Calu3 (cell line): Measurements from ENCODE around the gene MLXIPL. TPM values are rescaled to one million over a fixed set of nuclear protein-coding genes. Genes with fewer than 3 reads are reported as not detected.
"Not testable (repeated sequence)": the region's sequence is repeated elsewhere in the genome, so short reads cannot be mapped to it uniquely, and the experiment has no call there.

Experiments
- BruUV-seq: library from RNA; stranded (reverse); fragments of 400-500 nt; replicated peaks from 2 replicates; lab custom pipeline; 2021; lab: Mats Ljungman, UMichigan
- CTCF ChIA-PET: fragments of 300-600 bp; sonication (Branson Sonifier 250); formaldehyde crosslinking; loops from one replicate; lab custom pipeline; 2022; ENCODE audit warnings: antibody characterized with exemption; lab: Charles Lee
- DNase-seq: peaks from one replicate; pipeline ENCODE4 v3.0.0; 2022
- H3K27ac Mint-ChIP-seq: one replicate; pipeline ENCODE4 v1.8.0; 2022; ENCODE audit warnings: mixed read lengths; ENCODE audit not compliant: unreplicated experiment
- H3K27me3 Mint-ChIP-seq: one replicate; pipeline ENCODE4 v1.8.0; 2022; ENCODE audit warnings: mixed read lengths; ENCODE audit not compliant: unreplicated experiment
- H3K36me3 Mint-ChIP-seq: one replicate; pipeline ENCODE4 v1.8.0; 2022; ENCODE audit warnings: mild to moderate bottlenecking, moderate library complexity, mixed read lengths; ENCODE audit not compliant: insufficient read depth, unreplicated experiment
- H3K4me1 Mint-ChIP-seq: one replicate; pipeline ENCODE4 v1.8.0; 2022; ENCODE audit warnings: mild to moderate bottlenecking, low read depth, mixed read lengths; ENCODE audit not compliant: unreplicated experiment
- H3K4me3 Mint-ChIP-seq: one replicate; pipeline ENCODE4 v1.8.0; 2022; ENCODE audit warnings: mild to moderate bottlenecking, low read depth, moderate library complexity, mixed read lengths; ENCODE audit not compliant: unreplicated experiment
- H3K9me3 Mint-ChIP-seq: one replicate; pipeline ENCODE4 v1.8.0; 2022; ENCODE audit warnings: low read depth, mixed read lengths; ENCODE audit not compliant: unreplicated experiment
- CTCF ChIP-seq: fragments of 200-600 bp; IDR thresholded peaks from one replicate; pipeline ENCODE4 v1.8.0; 2022; ENCODE audit warnings: antibody characterized with exemption; ENCODE audit not compliant: unreplicated experiment
- intact Hi-C: fragments of 100-400 bp; cut with micrococcal nuclease; formaldehyde crosslinking; loops from one replicate; pipeline ENCODE4 v1.10.0; 2022; ENCODE audit not compliant: unreplicated experiment
- total RNA-seq: library from RNA; stranded (reverse); gene quantifications from 2 replicates; pipeline ENCODE4 v1.2.3, GENCODE V29; 2022

The MLXIPL gene
- total RNA-seq, 1 experiment from 2014 or later = 1.1 TPM

GRCh38 chr7:73621168-73622063 is 2.9 kb downstream of the MLXIPL start:
- H3K4me1 Mint-ChIP-seq = no peaks in the 10 kb centered on the region
- H3K36me3 Mint-ChIP-seq = peaks cover 15% of the 10 kb centered on the region
- DNase-seq = no peak
- no peak overlapping the region for H3K27ac Mint-ChIP-seq
- CTCF ChIA-PET = interaction anchor here (0.6 to 1.1 kb wide), 3 partner anchors 23 to 52 kb away, joined by 4 to 9 read pairs (median 5); no protein-coding TSS in a partner anchor
- no peak for TF ChIP-seq CTCF
- H3K27me3 Mint-ChIP-seq = peaks cover 19% of the 10 kb centered on the region
- no peak overlapping the region for H3K4me3 Mint-ChIP-seq
- no peaks in the 10 kb centered on the region for H3K9me3 Mint-ChIP-seq
- intact Hi-C loops = no loop called here
- BruUV-seq = no TSS peak

- peaks cover 15% of the 10 kb centered on the region for H3K36me3 Mint-ChIP-seq
- H3K9me3 Mint-ChIP-seq, CTCF ChIA-PET, intact Hi-C loops, H3K27ac Mint-ChIP-seq, BruUV-seq, H3K4me3 Mint-ChIP-seq, DNase-seq, H3K4me1 Mint-ChIP-seq: not testable (repeated sequence)
- H3K27me3 Mint-ChIP-seq = peaks cover 19% of the 10 kb centered on the region
Observed at GRCh38 chr7:73619394-73619793, 4.9 kb downstream of the MLXIPL start.

GRCh38 chr7:73618538-73618937 is 5.8 kb downstream of the MLXIPL start:
- Mint-ChIP-seq H3K4me1 (no peaks in the 10 kb centered on the region), H3K36me3 (peaks cover 6% of the 10 kb centered on the region), H3K27ac (no peak overlapping the region), H3K27me3 (peaks cover 12% of the 10 kb centered on the region), H3K4me3 (no peak overlapping the region), H3K9me3 (no peaks in the 10 kb centered on the region)
- intact Hi-C loops = no loop called here
- no TSS peak for BruUV-seq
- CTCF ChIA-PET = no interaction called here
- no peak for DNase-seq
- no peak for TF ChIP-seq CTCF

GRCh38 chr7:73617520-73617919 is 6.8 kb downstream of the MLXIPL start:
- H3K4me3 Mint-ChIP-seq, H3K27me3 Mint-ChIP-seq, H3K9me3 Mint-ChIP-seq, H3K4me1 Mint-ChIP-seq, CTCF ChIA-PET, DNase-seq, intact Hi-C loops, H3K36me3 Mint-ChIP-seq, BruUV-seq, H3K27ac Mint-ChIP-seq: not testable (repeated sequence)

GRCh38 chr7:73615886-73616285 is 8.4 kb downstream of the MLXIPL start:
- H3K27me3 Mint-ChIP-seq = no peaks in the 10 kb centered on the region
- DNase-seq = no peak
- peaks cover 9% of the 10 kb centered on the region for H3K4me1 Mint-ChIP-seq
- no peak overlapping the region for H3K27ac Mint-ChIP-seq
- intact Hi-C loops = no loop called here
- H3K4me3 Mint-ChIP-seq = no peak overlapping the region
- no TSS peak for BruUV-seq
- peaks cover 4% of the 10 kb centered on the region for H3K36me3 Mint-ChIP-seq
- CTCF ChIA-PET = no interaction called here
- no peaks in the 10 kb centered on the region for H3K9me3 Mint-ChIP-seq
- no peak for TF ChIP-seq CTCF

GRCh38 chr7:73614937-73615336 is 9.4 kb downstream of the MLXIPL start:
- H3K9me3 Mint-ChIP-seq, H3K4me1 Mint-ChIP-seq, H3K36me3 Mint-ChIP-seq, H3K27ac Mint-ChIP-seq, H3K4me3 Mint-ChIP-seq, DNase-seq, BruUV-seq, CTCF ChIA-PET, H3K27me3 Mint-ChIP-seq, intact Hi-C loops: not testable (repeated sequence)
